Transverse colon (tissue), 4 donors: ENCODE measurements around the gene YWHAE. TPM values are rescaled to one million over a fixed set of nuclear protein-coding genes. Genes with fewer than 3 reads are reported as not detected.

Source experiments
- DNase-seq: peaks from one replicate; pipeline ENCODE4 v3.0.0-alpha.2; 2019
- H3K27ac ChIP-seq, 4 donors: fragments of 200-600 bp; sonication (generic); 2 replicates each; pipeline ENCODE4 v1.5.1; 2016 to 2018; ENCODE audit warnings: inconsistent platforms in 4 of 4
- H3K27me3 ChIP-seq: fragments of 200-600 bp; sonication (generic); 2 replicates; pipeline ENCODE4 v1.5.1; 2017; ENCODE audit warnings: inconsistent platforms
- H3K36me3 ChIP-seq, 4 donors: fragments of 200-600 bp; sonication (generic); 2 replicates each; pipeline ENCODE4 v1.5.1; 2017 to 2019; ENCODE audit warnings: inconsistent platforms in 4 of 4
- H3K4me1 ChIP-seq, 4 donors: fragments of 200-600 bp; sonication (generic); 2 replicates each; pipeline ENCODE4 v1.5.1; 2017 to 2020; ENCODE audit warnings: inconsistent platforms in 4 of 4
- H3K4me3 ChIP-seq, 4 donors: fragments of 200-600 bp; sonication (generic); 1 replicate in 1 of 4; 2 replicates in 3 of 4; pipeline versions ENCODE4 v1.5.1 to v1.6.1; 2017 to 2019; ENCODE audit warnings: inconsistent platforms in 4 of 4
- H3K9me3 ChIP-seq, 2 donors: fragments of 200-600 bp; sonication (generic); 2 replicates each; pipeline ENCODE4 v1.5.1; 2017 to 2019; ENCODE audit warnings: inconsistent platforms in 2 of 2
- EP300 ChIP-seq: sonication (generic); formaldehyde crosslinking; IDR thresholded peaks from one replicate; pipeline ENCODE4 v1.6.1; 2017; ENCODE audit warnings: antibody characterized with exemption, low read depth
- POLR2A ChIP-seq: fragments of 450-650 bp; IDR thresholded peaks from one replicate; pipeline ENCODE4 v1.6.1; 2016; ENCODE audit warnings: antibody characterized with exemption, mild to moderate bottlenecking, moderate library complexity
- POLR2AphosphoS5 ChIP-seq, 3 donors: sonication (generic); formaldehyde crosslinking; IDR thresholded peaks; one replicate each; pipeline ENCODE4 v1.6.1; 2016; ENCODE audit warnings: antibody characterized with exemption in 3 of 3
- WGBS, 2 donors: methylation state at CpG; one replicate each; pipeline ENCODE4 v1.1.5; 2018; ENCODE audit warnings: low coverage in 1 of 2; 5-methylcytosine and 5-hydroxymethylcytosine counted together
- in situ Hi-C, 4 donors: fragments of 200-750 bp; cut with MboI; loops; one replicate each; pipeline versions ENCODE4 v1.15.0 to v1.15.1; 2017; ENCODE audit warnings: low sequenced_read_pairs in 3 of 4, low pct_ligation_motif_present in 1 of 4, low pct_unique_long_range_greater_than_20kb in 1 of 4
- intact Hi-C: fragments of 100-400 bp; cut with DNase I; formaldehyde crosslinking; loops from one replicate; pipeline ENCODE4 v1.15.1; 2023; ENCODE audit warnings: low total_unique reads
- small RNA-seq, 4 donors: library from RNA; depleted of rRNA; stranded (forward); fragments of <200 nt; gene quantifications; one replicate each; pipeline ENCODE3, GENCODE V24; 2016
- total RNA-seq, 4 donors: library from RNA; depleted of rRNA; stranded (reverse); fragments of >200 nt; gene quantifications; one replicate each; pipeline ENCODE4 v1.1.0, GENCODE V29; 2016
- TF ChIP-seq, protein P1 (sequence below), 5 experiments: fragments of 200-600 bp in 3 of 5; fragments of 450-650 bp in 2 of 5; sonication (generic) in 3 of 5; IDR thresholded peaks; 1 replicate in 2 of 5; 2 replicates in 3 of 5; pipeline ENCODE4 v1.5.1; 2016 to 2017; ENCODE audit warnings: antibody characterized with exemption in 5 of 5, inconsistent platforms in 3 of 5, mild to moderate bottlenecking in 2 of 5, moderate library complexity in 1 of 5

The YWHAE gene
- total RNA-seq, 4 donors from 2014 or later: 158 to 2,397 (median 594) TPM

DNA sequence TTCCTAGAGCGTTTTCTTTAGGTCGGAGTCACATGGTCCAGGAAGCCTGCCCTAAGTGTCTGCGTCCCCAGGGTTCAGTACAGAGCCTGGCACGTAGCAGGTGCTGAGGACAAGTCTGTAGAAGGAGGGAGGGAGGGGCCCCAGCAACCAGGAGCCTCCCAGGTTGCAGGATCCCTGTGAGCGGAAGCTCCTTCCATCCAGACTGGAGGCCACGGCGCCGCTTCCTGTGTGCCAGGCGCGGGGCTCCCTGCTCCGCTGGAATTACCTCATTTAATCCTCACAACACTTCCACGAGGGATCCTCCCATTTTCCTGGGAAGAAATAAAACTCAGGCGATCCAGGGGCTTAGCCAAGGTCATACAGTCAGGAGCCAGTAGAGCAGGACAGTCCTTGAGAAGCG lies 98.5 kb downstream of the YWHAE start:
- intact Hi-C loops: no loop called here
- DNase-seq: no peak
- Histone ChIP-seq H3K4me1 (peaks cover 0 to 10% (median 3%) of the 10 kb centered on the region in 4 donors), H3K27me3 (peaks cover 59% of the 10 kb centered on the region), H3K36me3 (no peaks in the 10 kb centered on the region), H3K9me3 (no peaks in the 10 kb centered on the region), H3K27ac (no peak overlapping the region), H3K4me3 (no peak overlapping the region)
- 30 to 65% methylated on average over 2 to 14 of the region's 14 CpGs for WGBS, 2 donors
- in situ Hi-C loops: no loop called here
- TF ChIP-seq POLR2AphosphoS5 (IDR thresholded peaks at IDR 0.05) (no peak), POLR2A (no peak)

DNA sequence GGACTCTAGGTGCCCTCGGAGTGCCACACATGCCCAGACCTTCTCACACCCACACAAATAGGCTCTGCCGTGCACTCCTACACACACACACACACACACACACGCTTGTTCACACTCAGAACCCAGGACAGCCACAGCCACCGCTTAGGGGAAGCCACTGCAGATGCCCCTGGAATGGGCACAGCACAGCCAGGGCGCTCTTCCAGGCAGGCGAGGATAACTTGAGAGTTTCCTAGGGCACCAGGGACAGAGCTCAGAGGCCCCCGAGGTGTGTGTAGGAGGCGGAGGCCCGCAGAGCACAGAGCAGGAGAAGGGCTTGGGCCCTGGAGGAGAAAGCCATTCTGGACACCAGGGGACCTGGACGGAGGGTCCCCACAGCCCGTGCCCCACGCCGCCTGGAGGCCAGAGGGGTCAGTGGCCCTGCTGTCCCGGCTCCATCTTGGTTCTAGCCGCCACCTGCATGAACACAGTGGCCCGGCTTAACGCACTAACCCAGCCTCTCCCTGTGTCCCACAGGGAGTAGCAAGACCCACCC lies 99.6 kb downstream of the YWHAE start:
- no peaks in the 10 kb centered on the region for H3K36me3 ChIP-seq
- DNase-seq: no peak
- peaks cover 52% of the 10 kb centered on the region for H3K27me3 ChIP-seq
- no peaks in the 10 kb centered on the region for H3K9me3 ChIP-seq
- no peak overlapping the region for H3K4me3 ChIP-seq
- H3K4me1 ChIP-seq: peaks cover 0 to 10% (median 3%) of the 10 kb centered on the region in 4 donors
- 80% methylated on average over 15 of the region's 17 CpGs; no CpG with 5 or more reads in 1 of the 2 donors for WGBS, 2 donors
- TF ChIP-seq, protein P1, sequence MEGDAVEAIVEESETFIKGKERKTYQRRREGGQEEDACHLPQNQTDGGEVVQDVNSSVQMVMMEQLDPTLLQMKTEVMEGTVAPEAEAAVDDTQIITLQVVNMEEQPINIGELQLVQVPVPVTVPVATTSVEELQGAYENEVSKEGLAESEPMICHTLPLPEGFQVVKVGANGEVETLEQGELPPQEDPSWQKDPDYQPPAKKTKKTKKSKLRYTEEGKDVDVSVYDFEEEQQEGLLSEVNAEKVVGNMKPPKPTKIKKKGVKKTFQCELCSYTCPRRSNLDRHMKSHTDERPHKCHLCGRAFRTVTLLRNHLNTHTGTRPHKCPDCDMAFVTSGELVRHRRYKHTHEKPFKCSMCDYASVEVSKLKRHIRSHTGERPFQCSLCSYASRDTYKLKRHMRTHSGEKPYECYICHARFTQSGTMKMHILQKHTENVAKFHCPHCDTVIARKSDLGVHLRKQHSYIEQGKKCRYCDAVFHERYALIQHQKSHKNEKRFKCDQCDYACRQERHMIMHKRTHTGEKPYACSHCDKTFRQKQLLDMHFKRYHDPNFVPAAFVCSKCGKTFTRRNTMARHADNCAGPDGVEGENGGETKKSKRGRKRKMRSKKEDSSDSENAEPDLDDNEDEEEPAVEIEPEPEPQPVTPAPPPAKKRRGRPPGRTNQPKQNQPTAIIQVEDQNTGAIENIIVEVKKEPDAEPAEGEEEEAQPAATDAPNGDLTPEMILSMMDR (IDR thresholded peaks at IDR 0.05): no peak
- TF ChIP-seq EP300: no peak
- no peak for TF ChIP-seq POLR2AphosphoS5 (IDR thresholded peaks at IDR 0.05)
- TF ChIP-seq POLR2A: no peak
- no peak overlapping the region for H3K27ac ChIP-seq
- in situ Hi-C loops (no loop called here), intact Hi-C loops (no loop called here)

DNA sequence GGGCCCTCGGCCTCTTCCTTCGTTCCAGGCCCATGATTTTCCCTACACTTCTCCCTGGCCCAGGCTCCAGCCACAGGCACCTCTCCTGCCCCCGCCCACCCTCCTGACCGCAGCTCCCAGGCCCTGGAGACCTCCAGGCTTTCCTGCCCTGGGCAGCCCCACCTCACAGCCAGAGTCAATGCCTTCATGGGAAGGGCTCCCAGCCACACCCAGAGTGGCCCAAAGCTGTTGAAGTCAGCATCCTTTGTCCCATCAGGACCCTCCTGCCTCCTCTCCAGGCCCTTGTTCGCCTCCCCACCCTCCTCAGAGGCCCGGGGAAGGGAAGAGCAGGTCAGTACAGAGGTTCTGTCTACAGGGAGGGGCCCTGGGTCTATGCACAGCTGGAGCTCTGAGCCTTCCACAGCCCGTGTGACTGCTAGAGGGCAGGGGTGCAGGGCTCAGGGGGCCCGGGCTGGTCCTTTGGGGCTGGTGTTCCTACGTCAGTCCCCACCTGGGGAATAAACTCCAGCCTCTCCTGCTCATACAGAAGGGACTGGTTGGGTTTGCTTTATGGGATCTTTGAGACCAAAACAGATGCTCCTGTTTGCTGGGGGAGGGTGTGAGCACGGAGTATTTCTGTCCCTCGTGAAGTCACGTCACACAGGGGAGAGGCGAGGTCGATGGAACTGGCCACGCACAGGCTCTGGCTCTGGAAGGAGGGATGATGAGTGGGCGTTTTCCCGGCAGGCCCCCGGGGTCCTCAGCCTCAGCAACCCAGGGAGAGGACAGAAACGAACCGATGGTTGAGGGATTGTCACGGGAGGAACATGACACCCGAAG lies 100.3 kb downstream of the YWHAE start:
- peaks cover 46% of the 10 kb centered on the region for H3K27me3 ChIP-seq
- WGBS, 2 donors: 74% methylated on average over 22 of the region's 22 CpGs; no CpG with 5 or more reads in 1 of the 2 donors
- intact Hi-C loops: no loop called here

DNA sequence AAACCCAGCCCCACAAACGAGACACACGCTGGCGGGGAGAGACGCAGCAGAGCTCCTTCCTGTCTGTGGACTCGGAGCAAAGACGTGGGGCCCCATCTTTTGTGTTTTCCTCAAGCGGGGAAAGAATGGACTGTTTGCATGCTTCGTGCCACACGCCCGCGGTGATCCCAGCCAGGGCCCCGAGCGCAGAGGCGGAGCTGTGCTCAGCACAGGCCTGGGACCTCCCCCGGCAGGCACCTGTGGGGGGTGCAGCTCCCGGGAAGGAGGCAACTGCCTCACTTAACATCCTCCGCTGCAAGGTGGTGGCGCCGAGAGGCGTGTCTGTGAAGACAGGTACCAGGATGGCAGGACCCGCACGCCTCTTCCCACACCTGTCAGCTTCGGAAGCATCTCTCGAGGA lies 101.4 kb downstream of the YWHAE start:
- Histone ChIP-seq H3K27ac (no peak overlapping the region), H3K4me1 (peaks cover 0 to 10% (median 3%) of the 10 kb centered on the region in 4 donors), H3K36me3 (no peaks in the 10 kb centered on the region), H3K27me3 (peaks cover 41% of the 10 kb centered on the region), H3K9me3 (no peaks in the 10 kb centered on the region), H3K4me3 (no peak overlapping the region)
- in situ Hi-C loops (no loop called here), intact Hi-C loops (no loop called here)
- WGBS, 2 donors: 30% methylated on average over 14 of the region's 24 CpGs; no CpG with 5 or more reads in 1 of the 2 donors
- DNase-seq: no peak
- TF ChIP-seq EP300 (no peak), POLR2AphosphoS5 (IDR thresholded peaks at IDR 0.05) (no peak), POLR2A (no peak)
- TF ChIP-seq, protein P1 (IDR thresholded peaks at IDR 0.05): no peak

More for the DNA sequence above, 100.3 kb downstream of the YWHAE start:
- no peak overlapping the region for H3K4me3 ChIP-seq
- peaks cover 0 to 10% (median 3%) of the 10 kb centered on the region in 4 donors for H3K4me1 ChIP-seq
- H3K9me3 ChIP-seq: no peaks in the 10 kb centered on the region
- H3K36me3 ChIP-seq: no peaks in the 10 kb centered on the region
- no peak for DNase-seq
- no peak overlapping the region for H3K27ac ChIP-seq
- TF ChIP-seq EP300: no peak
- in situ Hi-C loops: no loop called here

Small RNA genes lying within 50 kb of the gene (small RNA-seq; reads per million reads assigned to genes)
- gene AC032044.2: 0 to 0.12 (median 0) reads per million in 4 donors

Other genes with a start within 250 kb of the YWHAE start
- gene ABR, start 220.2 kb downstream of the YWHAE start, total RNA-seq: 1,000 to 10,000 TPM in 1 of 4 donors, 100 to 1,000 TPM in 3; 286 to 1,099 (median 522) TPM
- gene BHLHA9, start 129.8 kb downstream of the YWHAE start, total RNA-seq: not detected
- 1 to 10 TPM in 2 of 4 donors, under 1 TPM in 1, not detected in 1; 0.27 to 2.2 (median 1.9) TPM for gene TRARG1, start 120.6 kb downstream of the YWHAE start, total RNA-seq
- gene CRK, start 56.0 kb upstream of the YWHAE start, total RNA-seq: 10 to 100 TPM; 33.4 to 95.3 (median 63.4) TPM
- 100 to 1,000 TPM; 163 to 456 (median 219) TPM for gene MYO1C, start 92.5 kb upstream of the YWHAE start, total RNA-seq
- gene INPP5K, start 116.4 kb upstream of the YWHAE start, total RNA-seq: 100 to 1,000 TPM in 1 of 4 donors, 10 to 100 TPM in 3; 10.9 to 114 (median 81.9) TPM
- gene PITPNA, start 162.6 kb upstream of the YWHAE start, total RNA-seq: 10 to 100 TPM; 15.3 to 50.2 (median 32.7) TPM
- 10 to 100 TPM in 2 of 4 donors, 1 to 10 TPM in 2; 3.7 to 98.9 (median 12.3) TPM for gene SLC43A2, start 228.6 kb upstream of the YWHAE start, total RNA-seq
- gene SCARF1, start 245.5 kb upstream of the YWHAE start, total RNA-seq: 10 to 100 TPM; 11.2 to 63.2 (median 16.3) TPM
- gene RILP, start 249.6 kb upstream of the YWHAE start, total RNA-seq: 100 to 1,000 TPM in 2 of 4 donors, 10 to 100 TPM in 2; 59.3 to 185 (median 108) TPM